Prostate gland (tissue), 2 donors: ENCODE measurements around the gene DDX28.

Experiments used
- CTCF ChIP-seq, 4 experiments: fragments of 200-600 bp in 2 of 4; fragments of 450-650 bp in 2 of 4; sonication (generic) in 2 of 4; IDR thresholded peaks; 1 replicate in 3 of 4; 2 replicates in 1 of 4; pipeline ENCODE4 v1.5.1; 2016 to 2019; ENCODE audit warnings: antibody characterized with exemption in 4 of 4, mild to moderate bottlenecking in 2 of 4, moderate library complexity in 2 of 4
- POLR2A ChIP-seq: fragments of 450-650 bp; IDR thresholded peaks from one replicate; pipeline ENCODE4 v1.6.1; 2016; ENCODE audit warnings: antibody characterized with exemption, mild to moderate bottlenecking
- POLR2AphosphoS5 ChIP-seq: sonication (generic); formaldehyde crosslinking; IDR thresholded peaks from one replicate; pipeline ENCODE4 v1.6.1; 2017; ENCODE audit warnings: antibody characterized with exemption

- TF ChIP-seq POLR2A (no peak), CTCF (IDR thresholded peaks at IDR 0.05) (no peak), POLR2AphosphoS5 (no peak)
Observed at GRCh38 chr16:68061396-68061795, 38.4 kb upstream of the DDX28 start.
